Thyroid gland (tissue), 4 donors: ENCODE results near the gene COL13A1.

ENCODE experiments used
- POLR2A ChIP-seq, 2 donors: fragments of 450-650 bp; IDR thresholded peaks; one replicate each; pipeline ENCODE4 v1.6.1; 2017; ENCODE audit warnings: antibody characterized with exemption in 2 of 2, mild to moderate bottlenecking in 2 of 2, moderate library complexity in 1 of 2
- TF ChIP-seq, protein P1 (sequence below), 6 experiments: fragments of 200-600 bp in 3 of 6; fragments of 450-650 bp in 3 of 6; sonication (generic) in 3 of 6; IDR thresholded peaks; one replicate each; pipeline ENCODE4 v1.5.1; 2016 to 2019; ENCODE audit warnings: antibody characterized with exemption in 6 of 6, mild to moderate bottlenecking in 2 of 6, inconsistent platforms in 1 of 6, moderate library complexity in 1 of 6

DNA sequence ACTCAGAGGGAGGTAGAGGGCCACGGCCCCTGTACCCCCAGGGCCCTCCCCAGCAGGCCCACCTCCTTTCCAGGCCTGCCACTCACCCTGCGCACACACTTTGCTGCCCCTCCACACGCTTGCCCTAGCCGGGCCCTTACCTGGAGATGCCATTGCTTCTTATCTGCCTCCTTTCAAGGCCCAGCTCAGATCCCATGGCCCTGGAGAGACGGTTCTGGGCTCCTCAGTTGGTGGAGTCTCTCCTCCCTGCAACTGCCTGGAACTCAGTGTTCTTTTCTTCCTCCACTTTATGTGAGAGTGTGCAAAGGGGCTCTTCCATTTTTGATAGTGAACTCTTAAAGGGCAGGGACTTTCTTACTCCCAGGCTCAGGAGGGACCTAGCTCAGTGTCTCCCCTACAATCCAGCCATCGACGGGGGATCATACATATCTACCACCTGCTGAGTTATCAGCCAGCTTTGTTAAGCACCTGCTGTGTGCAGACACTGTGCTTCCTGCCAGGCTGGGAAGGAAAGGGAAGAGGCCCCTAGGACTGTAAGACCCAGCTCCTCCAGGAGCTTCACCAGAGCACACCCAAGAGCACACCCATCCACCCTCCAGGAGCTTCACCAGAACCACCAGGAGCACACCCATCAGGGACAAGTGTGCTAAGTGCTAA lies 161.6 kb downstream of the COL13A1 start:
- no peak for TF ChIP-seq POLR2A (IDR thresholded peaks at IDR 0.05)
- TF ChIP-seq, protein P1, sequence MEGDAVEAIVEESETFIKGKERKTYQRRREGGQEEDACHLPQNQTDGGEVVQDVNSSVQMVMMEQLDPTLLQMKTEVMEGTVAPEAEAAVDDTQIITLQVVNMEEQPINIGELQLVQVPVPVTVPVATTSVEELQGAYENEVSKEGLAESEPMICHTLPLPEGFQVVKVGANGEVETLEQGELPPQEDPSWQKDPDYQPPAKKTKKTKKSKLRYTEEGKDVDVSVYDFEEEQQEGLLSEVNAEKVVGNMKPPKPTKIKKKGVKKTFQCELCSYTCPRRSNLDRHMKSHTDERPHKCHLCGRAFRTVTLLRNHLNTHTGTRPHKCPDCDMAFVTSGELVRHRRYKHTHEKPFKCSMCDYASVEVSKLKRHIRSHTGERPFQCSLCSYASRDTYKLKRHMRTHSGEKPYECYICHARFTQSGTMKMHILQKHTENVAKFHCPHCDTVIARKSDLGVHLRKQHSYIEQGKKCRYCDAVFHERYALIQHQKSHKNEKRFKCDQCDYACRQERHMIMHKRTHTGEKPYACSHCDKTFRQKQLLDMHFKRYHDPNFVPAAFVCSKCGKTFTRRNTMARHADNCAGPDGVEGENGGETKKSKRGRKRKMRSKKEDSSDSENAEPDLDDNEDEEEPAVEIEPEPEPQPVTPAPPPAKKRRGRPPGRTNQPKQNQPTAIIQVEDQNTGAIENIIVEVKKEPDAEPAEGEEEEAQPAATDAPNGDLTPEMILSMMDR (IDR thresholded peaks at IDR 0.05): no peak
